NK-92 treated with Interleukin-12 subunit alpha and Interleukin-12 subunit beta, amount 100 ng/mL, for 24 hours (cell line): ENCODE measurements around the gene GRIK1.

ENCODE experiments used
- DNase-seq: peaks from one replicate; lab custom pipeline; 2025; lab: John Stamatoyannopoulos, UW

GRIK1 gene

GRCh38 chr21:29529139-29529538 is 410.7 kb downstream of the GRIK1 start:
- no peak for DNase-seq

GRCh38 chr21:29526545-29526944 is 413.3 kb downstream of the GRIK1 start:
- DNase-seq: no peak

GRCh38 chr21:29524055-29524454 is 415.7 kb downstream of the GRIK1 start:
- DNase-seq: no peak

GRCh38 chr21:29523646-29524045 is 416.1 kb downstream of the GRIK1 start:
- DNase-seq: no peak

- no peak for DNase-seq
These were observed 417.9 kb downstream of the GRIK1 start for GRCh38 chr21:29521872-29522271.

- no peak for DNase-seq
These were observed 419.6 kb downstream of the GRIK1 start for GRCh38 chr21:29520171-29520570.

GRCh38 chr21:29514652-29515247 is 425.0 kb downstream of the GRIK1 start:
- DNase-seq: no peak

- no peak for DNase-seq
These were observed 426.3 kb downstream of the GRIK1 start for GRCh38 chr21:29513535-29513934.

- DNase-seq: no peak
These were observed 428.7 kb downstream of the GRIK1 start for GRCh38 chr21:29511096-29511495.

- no peak for DNase-seq
These were observed 430.7 kb downstream of the GRIK1 start for GRCh38 chr21:29509121-29509520.

GRCh38 chr21:29508301-29508700 is 431.5 kb downstream of the GRIK1 start:
- DNase-seq: no peak

GRCh38 chr21:29506947-29507346 is 432.8 kb downstream of the GRIK1 start:
- no peak for DNase-seq

- no peak for DNase-seq
These were observed 433.6 kb downstream of the GRIK1 start for GRCh38 chr21:29506214-29506613.

- DNase-seq: no peak
These were observed 435.0 kb downstream of the GRIK1 start for GRCh38 chr21:29504751-29505321.

GRCh38 chr21:29501451-29501850 is 438.3 kb downstream of the GRIK1 start:
- DNase-seq: no peak

GRCh38 chr21:29499734-29500343 is 440.0 kb downstream of the GRIK1 start:
- no peak for DNase-seq

- DNase-seq: no peak
These were observed 440.6 kb downstream of the GRIK1 start for GRCh38 chr21:29499229-29499628.

GRCh38 chr21:29496337-29496736 is 443.5 kb downstream of the GRIK1 start:
- DNase-seq: no peak

GRCh38 chr21:29490016-29490415 is 449.8 kb downstream of the GRIK1 start:
- DNase-seq: no peak

- DNase-seq: no peak
These were observed 452.6 kb downstream of the GRIK1 start for GRCh38 chr21:29487154-29487553.
